Nephron (organoid): ENCODE measurements around the gene ECT2.

Source experiments
- H3K27ac Mint-ChIP-seq, 3 experiments: 2 replicates each; pipeline ENCODE4 v1.8.0; 2020; ENCODE audit warnings: mixed read lengths in 3 of 3, mild to moderate bottlenecking in 2 of 3, moderate library complexity in 1 of 3
- H3K27me3 Mint-ChIP-seq: 2 replicates; pipeline ENCODE4 v1.8.0; 2021; ENCODE audit warnings: low read depth, mild to moderate bottlenecking, moderate library complexity, mixed read lengths
- H3K36me3 Mint-ChIP-seq: 2 replicates; pipeline ENCODE4 v1.8.0; 2020; ENCODE audit warnings: low read depth, mixed read lengths
- H3K4me1 Mint-ChIP-seq: 2 replicates; pipeline ENCODE4 v1.8.0; 2020; ENCODE audit warnings: mixed read lengths
- H3K4me3 Mint-ChIP-seq, 3 experiments: 2 replicates each; pipeline ENCODE4 v1.8.0; 2020; ENCODE audit warnings: mild to moderate bottlenecking in 3 of 3, mixed read lengths in 3 of 3, moderate library complexity in 2 of 3
- H3K9me3 Mint-ChIP-seq: 2 replicates; pipeline ENCODE4 v1.8.0; 2020; ENCODE audit warnings: mixed read lengths
- TF ChIP-seq, protein P1 (sequence below), 3 experiments: fragments of 200-600 bp; sonication (generic); IDR thresholded peaks; one replicate each; pipeline ENCODE4 v1.5.0; 2021; ENCODE audit warnings: antibody characterized with exemption in 3 of 3; ENCODE audit not compliant: unreplicated experiment in 3 of 3

Gene ECT2

DNA sequence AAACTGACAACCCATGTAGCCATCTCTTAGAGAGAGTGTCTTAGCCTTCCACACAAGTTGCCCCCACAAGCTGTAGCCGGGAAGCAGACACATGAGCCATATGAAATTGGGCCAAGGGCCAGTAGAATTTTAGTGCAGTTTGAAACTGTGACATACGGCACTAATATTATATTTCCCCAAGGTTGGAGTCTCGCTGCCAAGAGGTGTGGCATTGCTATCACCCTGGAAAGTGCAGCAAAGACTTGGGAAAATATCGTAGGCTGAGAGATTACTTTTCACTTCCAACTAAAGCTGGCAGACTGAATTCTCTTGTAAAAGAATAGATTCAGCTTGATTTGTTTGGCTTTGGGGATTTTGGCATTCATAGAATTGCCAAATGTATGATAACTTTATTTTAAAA is 89.2 kb downstream of the ECT2 start:
- Mint-ChIP-seq H3K4me3 (no peak overlapping the region), H3K27me3 (peaks cover 8% of the 10 kb centered on the region), H3K36me3 (no peaks in the 10 kb centered on the region), H3K27ac (no peak overlapping the region), H3K4me1 (no peaks in the 10 kb centered on the region), H3K9me3 (no peaks in the 10 kb centered on the region)
- TF ChIP-seq, protein P1, sequence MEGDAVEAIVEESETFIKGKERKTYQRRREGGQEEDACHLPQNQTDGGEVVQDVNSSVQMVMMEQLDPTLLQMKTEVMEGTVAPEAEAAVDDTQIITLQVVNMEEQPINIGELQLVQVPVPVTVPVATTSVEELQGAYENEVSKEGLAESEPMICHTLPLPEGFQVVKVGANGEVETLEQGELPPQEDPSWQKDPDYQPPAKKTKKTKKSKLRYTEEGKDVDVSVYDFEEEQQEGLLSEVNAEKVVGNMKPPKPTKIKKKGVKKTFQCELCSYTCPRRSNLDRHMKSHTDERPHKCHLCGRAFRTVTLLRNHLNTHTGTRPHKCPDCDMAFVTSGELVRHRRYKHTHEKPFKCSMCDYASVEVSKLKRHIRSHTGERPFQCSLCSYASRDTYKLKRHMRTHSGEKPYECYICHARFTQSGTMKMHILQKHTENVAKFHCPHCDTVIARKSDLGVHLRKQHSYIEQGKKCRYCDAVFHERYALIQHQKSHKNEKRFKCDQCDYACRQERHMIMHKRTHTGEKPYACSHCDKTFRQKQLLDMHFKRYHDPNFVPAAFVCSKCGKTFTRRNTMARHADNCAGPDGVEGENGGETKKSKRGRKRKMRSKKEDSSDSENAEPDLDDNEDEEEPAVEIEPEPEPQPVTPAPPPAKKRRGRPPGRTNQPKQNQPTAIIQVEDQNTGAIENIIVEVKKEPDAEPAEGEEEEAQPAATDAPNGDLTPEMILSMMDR (IDR thresholded peaks at IDR 0.05; ENCODE audit: unreplicated experiment in 3 of 3) = no peak

DNA sequence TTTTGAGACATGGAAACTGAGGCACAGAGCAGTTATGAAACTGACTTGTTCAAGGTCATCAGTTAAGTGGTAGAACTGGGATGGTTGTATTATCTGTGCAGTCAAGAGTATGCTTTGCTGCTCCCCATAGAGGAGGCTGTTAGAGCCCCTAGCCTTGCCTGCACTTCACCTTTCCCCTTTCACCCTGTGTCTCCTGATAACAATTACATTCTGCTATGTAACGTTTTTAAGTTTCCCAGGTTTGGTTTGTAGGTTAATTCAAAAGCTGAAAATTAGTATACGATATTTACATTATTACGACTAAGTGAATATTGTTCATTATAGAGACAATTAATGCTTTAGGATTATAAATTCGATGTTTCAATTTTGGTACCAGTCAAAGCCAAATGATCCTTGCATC is 89.9 kb downstream of the ECT2 start:
- no peaks in the 10 kb centered on the region for H3K4me1 Mint-ChIP-seq
- H3K27me3 Mint-ChIP-seq = peaks cover 8% of the 10 kb centered on the region
- no peaks in the 10 kb centered on the region for H3K36me3 Mint-ChIP-seq
- H3K9me3 Mint-ChIP-seq = no peaks in the 10 kb centered on the region
- no peak overlapping the region for H3K27ac Mint-ChIP-seq
- no peak overlapping the region for H3K4me3 Mint-ChIP-seq
- TF ChIP-seq, protein P1 (IDR thresholded peaks at IDR 0.05; ENCODE audit: unreplicated experiment in 3 of 3) = no peak

DNA sequence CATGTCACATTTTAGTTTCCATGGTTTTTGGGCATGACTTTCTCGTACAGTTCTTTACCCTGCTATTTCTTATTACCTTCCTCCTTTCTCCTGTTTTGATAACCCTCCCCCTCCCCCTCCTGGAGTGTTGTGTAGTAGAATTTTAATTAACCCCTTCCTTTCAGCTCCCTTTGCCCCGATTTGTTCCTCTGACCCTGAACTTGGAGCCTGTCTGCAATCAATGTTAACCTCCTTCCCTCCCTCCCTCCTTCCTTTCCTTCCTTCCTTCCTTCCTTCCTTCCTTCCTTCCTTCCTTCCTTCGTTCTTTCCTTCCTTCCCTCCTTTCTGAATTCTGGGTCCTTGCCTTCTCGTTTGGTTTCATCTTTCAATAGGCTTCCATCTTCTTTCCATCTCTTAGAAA is 90.4 kb downstream of the ECT2 start:
- H3K4me3 Mint-ChIP-seq = no peak overlapping the region
- peaks cover 8% of the 10 kb centered on the region for H3K27me3 Mint-ChIP-seq
- peaks cover under 1% of the 10 kb centered on the region for H3K4me1 Mint-ChIP-seq
- no peaks in the 10 kb centered on the region for H3K9me3 Mint-ChIP-seq
- TF ChIP-seq, protein P1 (IDR thresholded peaks at IDR 0.05; ENCODE audit: unreplicated experiment in 3 of 3) = no peak
- no peaks in the 10 kb centered on the region for H3K36me3 Mint-ChIP-seq
- no peak overlapping the region for H3K27ac Mint-ChIP-seq

GRCh38 chr3:172844428-172844827 is 93.9 kb downstream of the ECT2 start:
- H3K27ac Mint-ChIP-seq = no peak overlapping the region
- no peaks in the 10 kb centered on the region for H3K9me3 Mint-ChIP-seq
- H3K27me3 Mint-ChIP-seq = no peaks in the 10 kb centered on the region
- TF ChIP-seq, protein P1 (IDR thresholded peaks at IDR 0.05; ENCODE audit: unreplicated experiment in 3 of 3) = no peak
- peaks cover 11% of the 10 kb centered on the region for H3K4me1 Mint-ChIP-seq
- no peak overlapping the region for H3K4me3 Mint-ChIP-seq
- no peaks in the 10 kb centered on the region for H3K36me3 Mint-ChIP-seq

GRCh38 chr3:172846103-172846561 is 95.6 kb downstream of the ECT2 start:
- Mint-ChIP-seq H3K4me1 (peaks cover 11% of the 10 kb centered on the region), H3K9me3 (no peaks in the 10 kb centered on the region), H3K27me3 (no peaks in the 10 kb centered on the region), H3K4me3 (no peak overlapping the region), H3K27ac (peak overlapping the region in 1 of 3 experiments; percentile 6), H3K36me3 (no peaks in the 10 kb centered on the region)
- TF ChIP-seq, protein P1 (IDR thresholded peaks at IDR 0.05; ENCODE audit: unreplicated experiment in 3 of 3) = no peak

DNA sequence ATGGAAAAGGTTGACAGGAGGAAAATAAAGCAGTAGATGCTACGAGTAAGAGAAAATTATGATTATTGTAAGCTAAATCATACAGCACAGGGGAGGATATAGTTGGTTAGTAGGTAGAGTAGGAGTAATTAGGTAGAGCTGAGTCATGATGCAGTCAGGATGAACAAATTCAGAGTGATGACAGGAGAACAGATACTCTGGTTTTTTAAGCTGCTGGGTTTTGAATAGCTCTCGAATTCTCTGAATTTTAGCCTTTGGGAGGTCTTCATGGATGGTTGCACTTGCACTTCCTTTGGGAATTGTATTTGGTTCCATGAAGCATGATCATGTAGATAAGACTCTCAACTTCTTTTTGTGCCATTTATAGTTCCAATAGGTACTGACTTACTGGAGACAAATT is 96.2 kb downstream of the ECT2 start:
- H3K27me3 Mint-ChIP-seq = no peaks in the 10 kb centered on the region
- H3K27ac Mint-ChIP-seq = no peak overlapping the region
- no peak overlapping the region for H3K4me3 Mint-ChIP-seq
- H3K36me3 Mint-ChIP-seq = no peaks in the 10 kb centered on the region
- no peaks in the 10 kb centered on the region for H3K9me3 Mint-ChIP-seq
- peaks cover 11% of the 10 kb centered on the region for H3K4me1 Mint-ChIP-seq
- TF ChIP-seq, protein P1 (IDR thresholded peaks at IDR 0.05; ENCODE audit: unreplicated experiment in 3 of 3) = no peak
